ENCODE results near the gene TSSK1B. TPM values are rescaled to one million over a fixed set of nuclear protein-coding genes. Genes with fewer than 3 reads are reported as not detected.

Gene TSSK1B
- total RNA-seq, 2 experiments from 2014 or later, result not detected

DNA sequence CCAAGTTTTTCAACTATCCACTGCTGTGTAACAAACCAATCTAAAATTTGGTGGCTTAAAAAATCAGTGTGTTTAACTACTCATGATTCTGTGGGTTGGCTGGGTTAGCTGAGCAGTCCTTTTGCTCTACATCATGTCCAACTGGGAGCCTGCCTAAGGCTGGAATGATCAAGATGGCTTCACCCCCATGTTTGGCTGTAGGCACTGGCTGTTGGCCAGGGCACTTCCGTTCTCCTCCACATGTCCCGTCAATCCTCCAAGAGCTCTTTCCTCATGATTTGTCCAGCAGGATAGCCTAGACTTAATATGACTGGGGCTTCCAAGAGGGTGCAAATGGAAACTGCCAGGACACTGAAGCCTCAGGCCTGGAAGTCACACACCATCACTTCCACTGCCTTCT, 17.0 kb upstream of the TSSK1B start:
- DNase-seq (no peak), ATAC-seq (ENCODE audit: poor library complexity) (no peak)
- Mint-ChIP-seq H3K27ac (no peak overlapping the region), H3K4me3 (no peak overlapping the region), H3K9me3 (no peaks in the 10 kb centered on the region), H3K27me3 (peaks cover 16% of the 10 kb centered on the region), H3K4me1 (ENCODE audit: low read depth) (peaks cover 11% of the 10 kb centered on the region), H3K36me3 (ENCODE audit: low read depth) (no peaks in the 10 kb centered on the region)
- TF ChIP-seq CTCF (IDR thresholded peaks at IDR 0.05), result no peak
- H3K27ac ChIP-seq (ENCODE audit: low read depth in 1 of 2, low read length in 2 of 2), result no peak overlapping the region
- no peaks in the 10 kb centered on the region for H3K4me1 ChIP-seq (ENCODE audit: insufficient read depth, low read length)
- no peak overlapping the region for H3K4me3 ChIP-seq (ENCODE audit: low read length)
- H3K27me3 ChIP-seq (ENCODE audit: control insufficient read depth in 1 of 2, insufficient read depth in 2 of 2, low read length in 2 of 2), result no peaks in the 10 kb centered on the region
- no peaks in the 10 kb centered on the region for H3K36me3 ChIP-seq (ENCODE audit: insufficient read depth, low read length)
- POLR2A ChIA-PET, result no interaction called here
- peaks cover 0 to under 1% of the 10 kb centered on the region in 2 experiments for H3K9me3 ChIP-seq (ENCODE audit: control insufficient read depth in 1 of 2, insufficient read depth in 1 of 2, low read length in 2 of 2)
- CTCF ChIA-PET, result interaction anchor here (0.6 kb wide), 1 partner anchor 114 kb away, joined by 3 read pairs; no protein-coding TSS in a partner anchor
- intact Hi-C loops (cut with DNase I, micrococcal nuclease), result no loop called here

DNA sequence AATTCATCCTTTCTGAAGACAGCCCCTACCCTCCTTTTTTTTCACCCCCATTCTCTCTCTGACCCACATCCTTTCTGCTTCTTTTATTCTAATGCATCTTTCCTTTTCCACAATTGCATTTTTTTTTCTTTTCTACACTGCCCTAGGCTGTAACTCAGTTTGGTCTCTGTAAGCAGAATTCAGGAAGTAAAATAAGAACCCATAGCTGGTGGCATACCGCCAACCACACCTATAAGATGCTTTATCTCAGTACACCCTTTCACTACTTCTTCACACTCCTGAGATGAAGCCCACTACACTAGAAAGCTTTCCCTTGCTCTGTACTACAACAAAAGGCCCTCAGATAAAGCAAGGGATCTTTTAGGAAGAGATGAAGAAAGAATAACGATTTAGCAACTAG, 16.1 kb upstream of the TSSK1B start:
- no peak for TF ChIP-seq CTCF (IDR thresholded peaks at IDR 0.05)
- H3K27ac ChIP-seq (ENCODE audit: low read depth in 1 of 2, low read length in 2 of 2), result no peak overlapping the region
- CTCF ChIA-PET, result no interaction called here
- Mint-ChIP-seq H3K27me3 (peaks cover 22% of the 10 kb centered on the region), H3K9me3 (no peaks in the 10 kb centered on the region), H3K36me3 (ENCODE audit: low read depth) (no peaks in the 10 kb centered on the region), H3K4me3 (no peak overlapping the region), H3K27ac (no peak overlapping the region), H3K4me1 (ENCODE audit: low read depth) (peaks cover 11% of the 10 kb centered on the region)
- DNase-seq (no peak), ATAC-seq (ENCODE audit: poor library complexity) (no peak)
- H3K9me3 ChIP-seq (ENCODE audit: control insufficient read depth in 1 of 2, insufficient read depth in 1 of 2, low read length in 2 of 2), result no peaks in the 10 kb centered on the region
- no peaks in the 10 kb centered on the region for H3K27me3 ChIP-seq (ENCODE audit: control insufficient read depth in 1 of 2, insufficient read depth in 2 of 2, low read length in 2 of 2)
- POLR2A ChIA-PET, result no interaction called here
- no peaks in the 10 kb centered on the region for H3K4me1 ChIP-seq (ENCODE audit: insufficient read depth, low read length)
- no peaks in the 10 kb centered on the region for H3K36me3 ChIP-seq (ENCODE audit: insufficient read depth, low read length)
- no peak overlapping the region for H3K4me3 ChIP-seq (ENCODE audit: low read length)
- intact Hi-C loops (cut with DNase I, micrococcal nuclease), result no loop called here

- intact Hi-C loops (cut with DNase I, micrococcal nuclease), result no loop called here
- Histone ChIP-seq H3K9me3 (ENCODE audit: control insufficient read depth in 1 of 2, insufficient read depth in 1 of 2, low read length in 2 of 2) (peaks cover 0 to 4% of the 10 kb centered on the region in 2 experiments), H3K4me1 (ENCODE audit: insufficient read depth, low read length) (no peaks in the 10 kb centered on the region), H3K36me3 (ENCODE audit: insufficient read depth, low read length) (no peaks in the 10 kb centered on the region), H3K4me3 (ENCODE audit: low read length) (no peak overlapping the region), H3K27me3 (ENCODE audit: control insufficient read depth in 1 of 2, insufficient read depth in 2 of 2, low read length in 2 of 2) (no peaks in the 10 kb centered on the region), H3K27ac (ENCODE audit: low read depth in 1 of 2, low read length in 2 of 2) (no peak overlapping the region)
- H3K9me3 Mint-ChIP-seq, result no peaks in the 10 kb centered on the region
- H3K27me3 Mint-ChIP-seq, result peaks cover 27% of the 10 kb centered on the region
- no peak for ATAC-seq (ENCODE audit: poor library complexity)
- H3K36me3 Mint-ChIP-seq (ENCODE audit: low read depth), result no peaks in the 10 kb centered on the region
- H3K27ac Mint-ChIP-seq, result no peak overlapping the region
- ChIA-PET CTCF (no interaction called here), POLR2A (no interaction called here)
- peaks cover 11% of the 10 kb centered on the region for H3K4me1 Mint-ChIP-seq (ENCODE audit: low read depth)
- no peak overlapping the region for H3K4me3 Mint-ChIP-seq
- no peak for DNase-seq
- no peak for TF ChIP-seq CTCF (IDR thresholded peaks at IDR 0.05)
Measured at GRCh38 chr5:113450462-113450861, 15.7 kb upstream of the TSSK1B start.
